H1 (cell line): ENCODE results near the gene FBXO47. TPM values are rescaled to one million over a fixed set of nuclear protein-coding genes. Genes with fewer than 3 reads are reported as not detected.

Source experiments
- CTCF ChIA-PET: fragments of 300-600 bp; sonication (Branson Sonifier 250); formaldehyde crosslinking; loops from one replicate; lab custom pipeline; 2021; ENCODE audit not compliant: partially characterized antibody; lab: Charles Lee
- POLR2A ChIA-PET: fragments of 300-600 bp; sonication (Branson Sonifier 250); formaldehyde crosslinking; loops from one replicate; lab custom pipeline; 2021; ENCODE audit warnings: inconsistent platforms; ENCODE audit not compliant: partially characterized antibody; lab: Charles Lee
- DNase-seq, 2 experiments: peaks; one replicate each; pipeline versions ENCODE4 v3.0.0 to v3.0.0-alpha.2; 2010 to 2022; ENCODE audit warnings: low spot score in 2 of 2, low read depth in 1 of 2, mixed read lengths in 1 of 2
- FAIRE-seq: peaks from 2 replicates; lab custom pipeline; 2011; peaks lifted over from hg19 to GRCh38; lab: Jason Lieb, UNC
- H2AFZ ChIP-seq: 2 replicates; pipeline ENCODE4 v1.8.1; 2012; ENCODE audit warnings: low read length, inconsistent platforms
- H2AK5ac ChIP-seq: 2 replicates; pipeline ENCODE4 v1.6.1; 2013; ENCODE audit warnings: low read depth, low read length
- H2BK120ac ChIP-seq: replicated peaks from 2 replicates; pipeline ENCODE3; 2013; ENCODE audit warnings: low read depth, low read length, inconsistent platforms
- H2BK12ac ChIP-seq: 2 replicates; pipeline ENCODE4 v1.6.1; 2013; ENCODE audit warnings: low read depth, low read length
- H2BK15ac ChIP-seq: 2 replicates; pipeline ENCODE4 v1.6.1; 2013; ENCODE audit warnings: low read length
- H2BK20ac ChIP-seq: 2 replicates; pipeline ENCODE4 v1.6.1; 2013; ENCODE audit warnings: low read length
- H2BK5ac ChIP-seq: 2 replicates; pipeline ENCODE4 v1.6.1; 2013; ENCODE audit warnings: low read depth, low read length
- H3K14ac ChIP-seq: 2 replicates; pipeline ENCODE4 v1.6.1; 2013; ENCODE audit warnings: inconsistent platforms; ENCODE audit not compliant: insufficient read length
- H3K18ac ChIP-seq: 2 replicates; pipeline ENCODE4 v1.6.1; 2013; ENCODE audit warnings: low read length; ENCODE audit errors: extremely low read depth
- H3K23ac ChIP-seq: 2 replicates; pipeline ENCODE4 v1.6.1; 2013; ENCODE audit warnings: inconsistent platforms; ENCODE audit not compliant: insufficient read length
- H3K23me2 ChIP-seq: 2 replicates; pipeline ENCODE4 v1.6.1; 2013; ENCODE audit warnings: low read depth, low read length
- H3K27ac ChIP-seq: 2 replicates; pipeline ENCODE4 v1.6.1; 2011; ENCODE audit warnings: low read depth, low read length, inconsistent platforms
- H3K27me3 ChIP-seq, 4 experiments: replicated peaks in 1 of 4; 1 replicate in 1 of 4; 2 replicates in 3 of 4; pipeline versions ENCODE4 v1.6.1 to v1.8.1; 2011 to 2013; ENCODE audit warnings: low read length in 3 of 4, mild to moderate bottlenecking in 3 of 4, inconsistent platforms in 2 of 4, mixed read lengths in 2 of 4, moderate library complexity in 1 of 4; ENCODE audit not compliant: control insufficient read depth in 3 of 4, insufficient read depth in 3 of 4; ENCODE audit errors: extremely low read depth in 1 of 4
- H3K36me3 ChIP-seq, 4 experiments: 2 replicates each; pipeline versions ENCODE4 v1.6.1 to v1.8.1; 2011 to 2013; ENCODE audit warnings: mild to moderate bottlenecking in 4 of 4, low read length in 3 of 4, moderate library complexity in 2 of 4, control low read depth in 1 of 4, inconsistent platforms in 1 of 4; ENCODE audit not compliant: insufficient read depth in 4 of 4, control insufficient read depth in 2 of 4
- H3K4ac ChIP-seq: replicated peaks from 2 replicates; pipeline ENCODE3; 2013; ENCODE audit warnings: low read length, low read depth, mixed read lengths, inconsistent platforms; ENCODE audit not compliant: insufficient read length
- H3K4me1 ChIP-seq, 4 experiments: replicated peaks in 1 of 4; 1 replicate in 1 of 4; 2 replicates in 3 of 4; pipeline versions ENCODE4 v1.6.1 to v1.8.1; 2011 to 2013; ENCODE audit warnings: low read length in 3 of 4, inconsistent platforms in 2 of 4, mixed read lengths in 1 of 4; ENCODE audit not compliant: insufficient read depth in 4 of 4, control insufficient read depth in 3 of 4
- H3K4me2 ChIP-seq, 2 experiments: 2 replicates each; pipeline versions ENCODE4 v1.6.1 to v1.8.1; 2011 to 2013; ENCODE audit warnings: low read depth in 2 of 2, low read length in 2 of 2, control low read depth in 1 of 2, inconsistent platforms in 1 of 2, mild to moderate bottlenecking in 1 of 2; ENCODE audit not compliant: insufficient read depth in 1 of 2
- H3K4me3 ChIP-seq, 4 experiments: fragments of 200-600, 300-600 bp in 1 of 4; sonication (generic), shearing (Covaris generic), sonication (Bioruptor Twin) in 1 of 4; 2 replicates each; pipeline versions ENCODE4 v1.5.1 to v1.8.1; 2011 to 2016; ENCODE audit warnings: low read length in 4 of 4, low read depth in 3 of 4, control low read depth in 2 of 4, inconsistent platforms in 2 of 4, mild to moderate bottlenecking in 2 of 4, mixed read lengths in 1 of 4, moderate library complexity in 1 of 4; ENCODE audit not compliant: insufficient read depth in 2 of 4; ENCODE audit errors: extremely low read depth in 1 of 4
- H3K56ac ChIP-seq: replicated peaks from 2 replicates; pipeline ENCODE3; 2013; ENCODE audit warnings: low read depth, mild to moderate bottlenecking, mixed read lengths, low read length, inconsistent platforms; ENCODE audit not compliant: insufficient read length
- H3K79me1 ChIP-seq: 2 replicates; pipeline ENCODE4 v1.6.1; 2013; ENCODE audit warnings: low read depth, low read length, control low read depth
- H3K79me2 ChIP-seq, 2 experiments: 2 replicates each; pipeline versions ENCODE4 v1.6.1 to v1.8.1; 2012 to 2013; ENCODE audit warnings: low read length in 2 of 2, mild to moderate bottlenecking in 2 of 2, inconsistent platforms in 1 of 2; ENCODE audit not compliant: insufficient read depth in 2 of 2, control insufficient read depth in 1 of 2
- H3K9ac ChIP-seq, 4 experiments: replicated peaks in 1 of 4; 1 replicate in 1 of 4; 2 replicates in 3 of 4; pipeline versions ENCODE4 v1.6.1 to v1.8.1; 2011 to 2013; ENCODE audit warnings: low read depth in 3 of 4, low read length in 3 of 4, control low read depth in 2 of 4, mild to moderate bottlenecking in 2 of 4, moderate library complexity in 2 of 4, inconsistent platforms in 1 of 4; ENCODE audit errors: extremely low read depth in 1 of 4
- H3K9me3 ChIP-seq, 2 experiments: 2 replicates each; pipeline versions ENCODE4 v1.6.1 to v1.8.1; 2012 to 2013; ENCODE audit warnings: mild to moderate bottlenecking in 2 of 2, moderate library complexity in 2 of 2, control low read depth in 1 of 2, inconsistent platforms in 1 of 2, low read depth in 1 of 2, low read length in 1 of 2, mixed read lengths in 1 of 2; ENCODE audit not compliant: insufficient read depth in 2 of 2
- H4K20me1 ChIP-seq, 2 experiments: replicated peaks in 1 of 2; 2 replicates each; pipeline versions ENCODE3 to v1.8.1; 2011 to 2013; ENCODE audit warnings: inconsistent platforms in 2 of 2, low read length in 2 of 2, mild to moderate bottlenecking in 1 of 2; ENCODE audit not compliant: insufficient read depth in 2 of 2, control insufficient read depth in 1 of 2
- H4K5ac ChIP-seq: 2 replicates; pipeline ENCODE4 v1.6.1; 2013; ENCODE audit warnings: low read length, low read depth, mixed read lengths, inconsistent platforms; ENCODE audit not compliant: insufficient read length
- H4K8ac ChIP-seq: 2 replicates; pipeline ENCODE4 v1.8.0; 2013; ENCODE audit warnings: mild to moderate bottlenecking, moderate library complexity, low read length, inconsistent platforms; ENCODE audit not compliant: insufficient read depth; ENCODE audit errors: extremely low read depth
- H4K91ac ChIP-seq: replicated peaks from 2 replicates; pipeline ENCODE3; 2013; ENCODE audit warnings: low read length, mixed read lengths, inconsistent platforms; ENCODE audit not compliant: insufficient read length
- BCL11A ChIP-seq, 2 experiments: IDR thresholded peaks; one replicate each; pipeline ENCODE4 v1.6.1; 2011; ENCODE audit warnings: low read depth in 2 of 2, low read length in 2 of 2, mild to moderate bottlenecking in 2 of 2
- CTBP2 ChIP-seq: IDR thresholded peaks from 2 replicates; pipeline ENCODE4 v1.7.0; 2011; ENCODE audit warnings: borderline replicate concordance, mild to moderate bottlenecking, moderate library complexity, mixed read lengths, low read length; ENCODE audit not compliant: insufficient read depth, insufficient read length
- EGR1 ChIP-seq: IDR thresholded peaks from 2 replicates; pipeline ENCODE4 v1.6.1; 2011; ENCODE audit warnings: low read depth, low read length, borderline replicate concordance
- POLR2A ChIP-seq, 2 experiments: IDR thresholded peaks; 1 replicate in 1 of 2; 2 replicates in 1 of 2; pipeline ENCODE4 v1.6.1; 2011; ENCODE audit warnings: low read depth in 2 of 2, low read length in 2 of 2, mild to moderate bottlenecking in 2 of 2; ENCODE audit errors: control extremely low read depth in 1 of 2
- SP4 ChIP-seq: IDR thresholded peaks from 2 replicates; pipeline ENCODE4 v1.6.1; 2012; ENCODE audit warnings: low read length, inconsistent platforms
- TAF7 ChIP-seq: optimal IDR thresholded peaks from 2 replicates; pipeline ENCODE3; 2011; ENCODE audit warnings: low read depth, mild to moderate bottlenecking, inconsistent platforms, low read length, moderate library complexity, borderline replicate concordance
- WGBS, 2 experiments: shearing (Covaris generic) in 1 of 2; methylation state at CpG; one replicate each; pipeline versions ENCODE4 v1.1.6 to v1.1.7; 2013 to 2015; ENCODE audit warnings: low lambda C conversion rate in 2 of 2, mixed read lengths in 2 of 2, inconsistent platforms in 1 of 2, low coverage in 1 of 2, missing lambda C conversion rate in 1 of 2; ENCODE audit not compliant: insufficient replicate concordance in 2 of 2, insufficient coverage in 1 of 2, insufficient read length in 1 of 2; ENCODE audit errors: extremely low coverage in 1 of 2, missing lambda C conversion rate in 1 of 2; 5-methylcytosine and 5-hydroxymethylcytosine counted together
- polyA plus RNA-seq, 7 experiments: library from polyadenylated mRNA; depleted of rRNA in 3 of 7; stranded (reverse) in 5 of 7; unstranded in 2 of 7; fragments of >200 nt in 5 of 7; fragments of 200-250 nt in 2 of 7; gene quantifications; 1 replicate in 5 of 7; 2 replicates in 1 of 7; 4 replicates in 1 of 7; pipeline versions ENCODE4 v1.2.1 to v1.2.3, GENCODE V29; 2011 to 2013; ENCODE audit warnings: missing spikeins in 2 of 7, mixed read lengths in 2 of 7
- total RNA-seq: library from RNA; stranded (reverse); fragmentation: NEBNext Ultra II Directional; extraction: Animal tissue kit (Norgen Biotek cat#: 25700); gene quantifications from 2 replicates; pipeline ENCODE4 v1.2.1, GENCODE V29; 2021

Gene FBXO47
- total and polyA plus RNA-seq, 2 of the 8 experiments (the other 6 are each of a cell fraction or from before 2014, with no cell fraction given), result not detected

DNA sequence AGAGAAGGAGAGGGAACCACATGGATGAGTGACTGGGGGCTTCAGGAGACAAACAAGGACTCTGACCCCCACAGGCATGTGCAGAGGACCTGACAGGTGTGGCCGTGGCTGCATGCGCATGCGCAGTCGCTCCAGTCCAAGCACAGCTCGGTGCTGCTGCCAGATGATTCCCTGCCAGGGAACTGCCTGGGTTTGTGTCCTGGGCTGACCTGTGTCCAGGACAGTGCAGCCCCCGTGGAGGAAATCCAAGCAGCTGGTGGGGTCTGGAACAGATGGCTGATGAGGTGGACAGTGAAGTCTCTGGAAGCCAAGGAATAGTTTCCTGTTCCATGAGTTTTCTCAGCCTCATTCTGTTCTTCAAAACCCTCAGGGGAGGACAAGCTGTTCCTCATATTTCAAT, 70.0 kb downstream of the FBXO47 start:
- H3K4me3 ChIP-seq, result no peak overlapping the region
- H2AK5ac ChIP-seq, result no peak overlapping the region
- no peak overlapping the region for H3K56ac ChIP-seq
- H3K4me2 ChIP-seq, result no peak overlapping the region
- H3K23me2 ChIP-seq, result no peaks in the 10 kb centered on the region
- no peak overlapping the region; the same call in 1 of the 2 replicates for H4K8ac ChIP-seq
- no peak overlapping the region for H3K27ac ChIP-seq
- H4K5ac ChIP-seq, result no peak overlapping the region
- ChIA-PET CTCF (interaction anchor here (1.1 to 1.8 kb wide), 6 partner anchors 10 to 338 kb away, joined by 3 to 5 read pairs (median 4); no protein-coding TSS in a partner anchor), POLR2A (interaction anchor here (1.3 to 4.0 kb wide), 7 partner anchors 9 to 48 kb away, joined by 3 to 16 read pairs (median 4); partner anchors contain the start of genes LASP1 and RPL23)
- no peak overlapping the region for H3K23ac ChIP-seq
- no peak for TF ChIP-seq CTBP2
- TF ChIP-seq POLR2A (IDR thresholded peaks at IDR 0.05; ENCODE audit: control extremely low read depth in 1 of 2, low read depth in 2 of 2, low read length in 2 of 2), result no peak
- no peak for TF ChIP-seq EGR1
- TF ChIP-seq SP4, result no peak
- TF ChIP-seq TAF7, result no peak
- no peak for TF ChIP-seq BCL11A (IDR thresholded peaks at IDR 0.05; ENCODE audit: low read depth in 2 of 2, low read length in 2 of 2)
- DNase-seq (no peak), FAIRE-seq (no peak)
- no peak overlapping the region for H2AFZ ChIP-seq
- H2BK15ac ChIP-seq, result no peak overlapping the region
- H2BK12ac ChIP-seq, result no peak overlapping the region
- no peak overlapping the region for H3K4ac ChIP-seq
- no peak overlapping the region for H3K14ac ChIP-seq
- no peaks in the 10 kb centered on the region for H3K27me3 ChIP-seq
- H4K20me1 ChIP-seq, result peaks cover 0 to 8% of the 10 kb centered on the region in 2 experiments
- H3K36me3 ChIP-seq, result peaks cover 4 to 21% (median 12%) of the 10 kb centered on the region in 4 experiments; a peak in 6 of 8 replicates
- H4K91ac ChIP-seq, result no peak overlapping the region
- H2BK5ac ChIP-seq, result no peak overlapping the region
- no peak overlapping the region for H3K9ac ChIP-seq
- H2BK120ac ChIP-seq, result no peak overlapping the region
- peaks cover 0 to 12% (median 5%) of the 10 kb centered on the region in 4 experiments; a peak in 6 of 7 replicates for H3K4me1 ChIP-seq
- no peaks in the 10 kb centered on the region for H3K79me2 ChIP-seq
- no peak overlapping the region for H2BK20ac ChIP-seq
- no peaks in the 10 kb centered on the region; the same call in 1 of the 2 replicates for H3K79me1 ChIP-seq
- 96% methylated on average over 6 of the region's 6 CpGs; no CpG with 5 or more reads in 1 of the 2 experiments for WGBS, 2 experiments
- no peaks in the 10 kb centered on the region for H3K9me3 ChIP-seq
- H3K18ac ChIP-seq, result no peak overlapping the region
